Measurements from ENCODE around the gene ATRX. TPM values are rescaled to one million over a fixed set of nuclear protein-coding genes. Genes with fewer than 3 reads are reported as not detected.

The ATRX gene
- total RNA-seq, 1 experiment from 2014 or later = 61.3 TPM

DNA sequence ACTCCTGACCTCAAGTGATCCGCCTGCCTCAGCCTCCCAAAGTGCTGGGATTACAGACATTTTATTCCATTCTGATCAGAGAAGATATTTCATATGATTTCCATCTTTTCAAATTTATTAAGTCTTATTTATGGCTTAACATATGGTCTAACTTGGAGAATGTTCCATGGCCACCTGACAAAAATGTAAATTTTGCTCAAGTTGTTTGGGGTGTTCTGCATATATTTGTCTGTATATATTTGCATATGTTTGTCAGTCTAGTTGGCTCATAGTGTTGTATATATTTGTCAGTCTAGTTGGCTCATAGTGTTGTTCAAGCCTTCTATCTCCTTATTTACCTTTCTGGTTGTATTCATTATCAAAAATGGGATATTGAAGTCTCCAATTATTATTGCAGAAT is 16.2 kb upstream of the ATRX start:
- no peaks in the 10 kb centered on the region for H3K79me2 ChIP-seq (ENCODE audit: insufficient read depth, low read length)
- ATAC-seq (no peak), DNase-seq (ENCODE audit: low read depth, low spot score) (no peak)
- H3K4me2 ChIP-seq (ENCODE audit: low read length) = no peak overlapping the region
- H3K27me3 ChIP-seq (ENCODE audit: insufficient read depth, low read length) = no peaks in the 10 kb centered on the region
- H3K36me3 ChIP-seq (ENCODE audit: control insufficient read depth in 1 of 2, insufficient read depth in 2 of 2, low read length in 2 of 2) = no peaks in the 10 kb centered on the region
- intact Hi-C loops (cut with micrococcal nuclease) = no loop called here
- no peak overlapping the region for H3K9ac ChIP-seq (ENCODE audit: low read length)
- ChIA-PET POLR2A (no interaction called here), RAD21 (ENCODE audit: low non-redundant PET in 1 of 2, low total read pairs in 2 of 2, uncharacterized antibody in 2 of 2, unreplicated experiment in 2 of 2) (no interaction called here), CTCF (no interaction called here)
- no peak overlapping the region for H3K4me3 ChIP-seq (replicated peaks in 1 of 2; ENCODE audit: low read depth in 1 of 2, low read length in 2 of 2)
- no peaks in the 10 kb centered on the region for H3K4me1 ChIP-seq (ENCODE audit: control insufficient read depth in 1 of 2, insufficient read depth in 2 of 2, low read length in 2 of 2)
- H3K9me2 ChIP-seq (ENCODE audit: insufficient read depth) = no peaks in the 10 kb centered on the region
- no peak overlapping the region for H2AFZ ChIP-seq (ENCODE audit: low read depth, low read length, poor library complexity, severe bottlenecking)
- no peak for TF ChIP-seq CEBPB (IDR thresholded peaks at IDR 0.05; ENCODE audit: low read depth)
- no peak for TF ChIP-seq TCF7L2 (IDR thresholded peaks at IDR 0.05; ENCODE audit: borderline replicate concordance, extremely low read depth, insufficient read depth, insufficient read length)
- TF ChIP-seq, protein P1, sequence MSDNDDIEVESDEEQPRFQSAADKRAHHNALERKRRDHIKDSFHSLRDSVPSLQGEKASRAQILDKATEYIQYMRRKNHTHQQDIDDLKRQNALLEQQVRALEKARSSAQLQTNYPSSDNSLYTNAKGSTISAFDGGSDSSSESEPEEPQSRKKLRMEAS (IDR thresholded peaks at IDR 0.05) = no peak
- TF ChIP-seq, protein P2, sequence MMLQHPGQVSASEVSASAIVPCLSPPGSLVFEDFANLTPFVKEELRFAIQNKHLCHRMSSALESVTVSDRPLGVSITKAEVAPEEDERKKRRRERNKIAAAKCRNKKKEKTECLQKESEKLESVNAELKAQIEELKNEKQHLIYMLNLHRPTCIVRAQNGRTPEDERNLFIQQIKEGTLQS (IDR thresholded peaks at IDR 0.05) = no peak
- no peak for TF ChIP-seq FOSL1 (IDR thresholded peaks at IDR 0.05; ENCODE audit: low read depth)
- TF ChIP-seq ZNF274 (IDR thresholded peaks at IDR 0.05; ENCODE audit: low read depth, low read length) = no peak
- TF ChIP-seq SP1 (IDR thresholded peaks at IDR 0.05; ENCODE audit: low read depth) = no peak
- TF ChIP-seq EZH2 (IDR thresholded peaks at IDR 0.05) = no peak
- no peak for TF ChIP-seq CBX3 (IDR thresholded peaks at IDR 0.05; ENCODE audit: low read depth)
- no peak for TF ChIP-seq EZH2phosphoT487 (IDR thresholded peaks at IDR 0.05; ENCODE audit: borderline replicate concordance)
- H3K27ac ChIP-seq (ENCODE audit: low read depth, low read length) = no peak overlapping the region
- BruUV-seq (replicated peaks) = no TSS peak
- no peaks in the 10 kb centered on the region for H4K20me1 ChIP-seq (ENCODE audit: insufficient read depth)
- H3K9me3 ChIP-seq (ENCODE audit: control insufficient read depth in 1 of 2, insufficient read depth in 1 of 2, low read depth in 1 of 2, low read length in 2 of 2) = no peaks in the 10 kb centered on the region

DNA sequence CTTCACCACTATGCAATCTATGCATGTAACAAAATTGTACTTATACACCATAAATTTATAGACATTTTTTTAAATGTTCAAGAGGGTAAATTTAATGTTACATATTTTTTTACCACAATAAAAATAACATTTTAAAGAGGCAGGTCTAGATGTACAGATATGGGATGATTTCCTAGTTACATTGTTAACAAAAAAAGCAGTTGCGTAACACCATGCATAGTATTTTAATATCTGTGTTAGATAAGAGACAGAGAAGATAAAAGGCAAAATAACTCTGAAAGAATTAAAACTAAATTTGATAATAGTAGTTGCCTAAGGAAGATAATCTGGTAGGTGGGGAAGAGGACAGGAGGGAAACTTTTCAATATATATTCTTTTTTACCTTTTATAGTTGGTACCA is 9.1 kb upstream of the ATRX start:
- no peaks in the 10 kb centered on the region for H3K36me3 ChIP-seq (ENCODE audit: control insufficient read depth in 1 of 2, insufficient read depth in 2 of 2, low read length in 2 of 2)
- TF ChIP-seq TCF7L2 (IDR thresholded peaks at IDR 0.05; ENCODE audit: borderline replicate concordance, extremely low read depth, insufficient read depth, insufficient read length) = no peak
- H3K4me2 ChIP-seq (ENCODE audit: low read length) = no peak overlapping the region
- H2AFZ ChIP-seq (ENCODE audit: low read depth, low read length, poor library complexity, severe bottlenecking) = no peak overlapping the region
- no peaks in the 10 kb centered on the region for H4K20me1 ChIP-seq (ENCODE audit: insufficient read depth)
- CTCF ChIA-PET = no interaction called here
- RAD21 ChIA-PET (ENCODE audit: low non-redundant PET in 1 of 2, low total read pairs in 2 of 2, uncharacterized antibody in 2 of 2, unreplicated experiment in 2 of 2) = no interaction called here
- H3K4me3 ChIP-seq (replicated peaks in 1 of 2; ENCODE audit: low read depth in 1 of 2, low read length in 2 of 2) = no peak overlapping the region
- POLR2A ChIA-PET = no interaction called here
- ATAC-seq (no peak), DNase-seq (ENCODE audit: low read depth, low spot score) (no peak)
- BruUV-seq (replicated peaks) = no TSS peak
- no peaks in the 10 kb centered on the region for H3K4me1 ChIP-seq (ENCODE audit: control insufficient read depth in 1 of 2, insufficient read depth in 2 of 2, low read length in 2 of 2)
- no peaks in the 10 kb centered on the region for H3K79me2 ChIP-seq (ENCODE audit: insufficient read depth, low read length)
- no peaks in the 10 kb centered on the region for H3K9me2 ChIP-seq (ENCODE audit: insufficient read depth)
- intact Hi-C loops (cut with micrococcal nuclease) = no loop called here
- H3K9me3 ChIP-seq (ENCODE audit: control insufficient read depth in 1 of 2, insufficient read depth in 1 of 2, low read depth in 1 of 2, low read length in 2 of 2) = no peaks in the 10 kb centered on the region
- H3K9ac ChIP-seq (ENCODE audit: low read length) = no peak overlapping the region
- H3K27me3 ChIP-seq (ENCODE audit: insufficient read depth, low read length) = no peaks in the 10 kb centered on the region
- no peak overlapping the region for H3K27ac ChIP-seq (ENCODE audit: low read depth, low read length)
